DND-41 (cell line): ENCODE data around the gene ZC3H6.
"Not testable (repeated sequence)": the region's sequence is repeated elsewhere in the genome, so short reads cannot be mapped to it uniquely, and the experiment has no call there.

Experiments used
- ATAC-seq: fragments of 200-7000 bp; cut with Tn5 transposase; 3 replicates; pipeline ENCODE4 v1.9.1; 2021; ENCODE audit warnings: low read depth; ENCODE audit not compliant: insufficient read depth
- DNase-seq: peaks from one replicate; pipeline ENCODE4 v3.0.0-alpha.2; 2020
- H2AFZ ChIP-seq: 2 replicates; pipeline ENCODE4 v1.6.0; 2012; ENCODE audit warnings: low read depth, low read length
- H3K27ac ChIP-seq: 2 replicates; pipeline ENCODE4 v1.5.1; 2012; ENCODE audit warnings: low read length, inconsistent platforms
- H3K27me3 ChIP-seq: fragments of 200-600 bp; sonication (generic); 2 replicates; pipeline ENCODE4 v1.6.0; 2012; ENCODE audit warnings: low read length, mild to moderate bottlenecking, inconsistent platforms; ENCODE audit not compliant: insufficient read depth, poor library complexity
- H3K36me3 ChIP-seq: 2 replicates; pipeline ENCODE4 v1.5.1; 2012; ENCODE audit warnings: low read length, inconsistent platforms; ENCODE audit not compliant: insufficient read depth
- H3K4me1 ChIP-seq: 2 replicates; pipeline ENCODE4 v1.5.1; 2012; ENCODE audit warnings: mild to moderate bottlenecking, low read length; ENCODE audit not compliant: insufficient read depth
- H3K4me2 ChIP-seq: 2 replicates; pipeline ENCODE4 v1.6.0; 2012; ENCODE audit warnings: mild to moderate bottlenecking, moderate library complexity, low read length, inconsistent platforms; ENCODE audit not compliant: insufficient read depth
- H3K4me3 ChIP-seq, 2 experiments: fragments of 200-600 bp in 1 of 2; shearing (Covaris generic) in 1 of 2; 2 replicates each; pipeline ENCODE4 v1.5.1; 2012 to 2016; ENCODE audit warnings: inconsistent platforms in 2 of 2, low read length in 2 of 2, mild to moderate bottlenecking in 2 of 2, low read depth in 1 of 2, moderate library complexity in 1 of 2
- H3K79me2 ChIP-seq: 2 replicates; pipeline ENCODE4 v1.6.0; 2012; ENCODE audit warnings: low read length, inconsistent platforms; ENCODE audit not compliant: insufficient read depth
- H3K9ac ChIP-seq: 2 replicates; pipeline ENCODE4 v1.6.0; 2012; ENCODE audit warnings: low read depth, mild to moderate bottlenecking, inconsistent platforms, low read length, moderate library complexity
- H3K9me3 ChIP-seq: 2 replicates; pipeline ENCODE4 v1.5.1; 2012; ENCODE audit warnings: low read length, moderate library complexity, mild to moderate bottlenecking, inconsistent platforms; ENCODE audit not compliant: insufficient read depth, severe bottlenecking
- H4K20me1 ChIP-seq: 2 replicates; pipeline ENCODE4 v1.6.0; 2012; ENCODE audit warnings: low read length; ENCODE audit not compliant: insufficient read depth
- EZH2 ChIP-seq: IDR thresholded peaks from 3 replicates; pipeline ENCODE4 v1.6.1; 2012; ENCODE audit warnings: borderline replicate concordance, low read depth, mild to moderate bottlenecking, moderate library complexity, low read length, inconsistent platforms; ENCODE audit not compliant: severe bottlenecking
- TF ChIP-seq, protein P1 (sequence below): IDR thresholded peaks from 2 replicates; pipeline ENCODE4 v1.5.1; 2012; ENCODE audit warnings: borderline replicate concordance, low read length, moderate library complexity, mild to moderate bottlenecking; ENCODE audit not compliant: poor library complexity, severe bottlenecking; ENCODE audit errors: extremely low read depth

The ZC3H6 gene

GRCh38 chr2:112275887-112276773, 733 bp downstream of the ZC3H6 start:
- peak; percentile 86 for DNase-seq
- H3K9ac ChIP-seq, result peak overlapping the region; percentile 100
- TF ChIP-seq EZH2, result no peak
- TF ChIP-seq, protein P1, sequence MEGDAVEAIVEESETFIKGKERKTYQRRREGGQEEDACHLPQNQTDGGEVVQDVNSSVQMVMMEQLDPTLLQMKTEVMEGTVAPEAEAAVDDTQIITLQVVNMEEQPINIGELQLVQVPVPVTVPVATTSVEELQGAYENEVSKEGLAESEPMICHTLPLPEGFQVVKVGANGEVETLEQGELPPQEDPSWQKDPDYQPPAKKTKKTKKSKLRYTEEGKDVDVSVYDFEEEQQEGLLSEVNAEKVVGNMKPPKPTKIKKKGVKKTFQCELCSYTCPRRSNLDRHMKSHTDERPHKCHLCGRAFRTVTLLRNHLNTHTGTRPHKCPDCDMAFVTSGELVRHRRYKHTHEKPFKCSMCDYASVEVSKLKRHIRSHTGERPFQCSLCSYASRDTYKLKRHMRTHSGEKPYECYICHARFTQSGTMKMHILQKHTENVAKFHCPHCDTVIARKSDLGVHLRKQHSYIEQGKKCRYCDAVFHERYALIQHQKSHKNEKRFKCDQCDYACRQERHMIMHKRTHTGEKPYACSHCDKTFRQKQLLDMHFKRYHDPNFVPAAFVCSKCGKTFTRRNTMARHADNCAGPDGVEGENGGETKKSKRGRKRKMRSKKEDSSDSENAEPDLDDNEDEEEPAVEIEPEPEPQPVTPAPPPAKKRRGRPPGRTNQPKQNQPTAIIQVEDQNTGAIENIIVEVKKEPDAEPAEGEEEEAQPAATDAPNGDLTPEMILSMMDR, result no peak
- H3K9me3 ChIP-seq, result no peaks in the 10 kb centered on the region
- H3K79me2 ChIP-seq, result peaks cover 14% of the 10 kb centered on the region
- ATAC-seq, result peak; percentile 74
- peaks cover 31% of the 10 kb centered on the region for H3K4me1 ChIP-seq
- H3K36me3 ChIP-seq, result no peaks in the 10 kb centered on the region; the same call in 1 of the 2 replicates
- peak overlapping the region; percentile 97 for H3K27ac ChIP-seq
- peak overlapping the region; percentile 89 for H3K4me2 ChIP-seq
- peak overlapping the region; percentile 67 to 96 for H3K4me3 ChIP-seq
- H4K20me1 ChIP-seq, result no peaks in the 10 kb centered on the region
- no peaks in the 10 kb centered on the region for H3K27me3 ChIP-seq
- peak overlapping the region; percentile 87 for H2AFZ ChIP-seq

- Histone ChIP-seq H3K79me2 (peaks cover 14% of the 10 kb centered on the region), H3K4me3 (peak overlapping the region in 1 of 2 experiments; percentile 67; a peak in 1 of 4 replicates), H3K9ac (peak overlapping the region; percentile 100), H3K9me3 (no peaks in the 10 kb centered on the region), H3K36me3 (no peaks in the 10 kb centered on the region; the same call in 1 of the 2 replicates), H3K4me2 (peak overlapping the region; percentile 89), H3K27ac (no peak overlapping the region), H4K20me1 (no peaks in the 10 kb centered on the region), H2AFZ (peak overlapping the region; percentile 87; the same call in 1 of the 2 replicates), H3K27me3 (no peaks in the 10 kb centered on the region), H3K4me1 (peaks cover 31% of the 10 kb centered on the region)
- no peak for ATAC-seq
- DNase-seq, result no peak
- no peak for TF ChIP-seq EZH2
- TF ChIP-seq, protein P1, result no peak
These were observed 1.6 kb downstream of the ZC3H6 start for GRCh38 chr2:112276954-112277353.

DNA sequence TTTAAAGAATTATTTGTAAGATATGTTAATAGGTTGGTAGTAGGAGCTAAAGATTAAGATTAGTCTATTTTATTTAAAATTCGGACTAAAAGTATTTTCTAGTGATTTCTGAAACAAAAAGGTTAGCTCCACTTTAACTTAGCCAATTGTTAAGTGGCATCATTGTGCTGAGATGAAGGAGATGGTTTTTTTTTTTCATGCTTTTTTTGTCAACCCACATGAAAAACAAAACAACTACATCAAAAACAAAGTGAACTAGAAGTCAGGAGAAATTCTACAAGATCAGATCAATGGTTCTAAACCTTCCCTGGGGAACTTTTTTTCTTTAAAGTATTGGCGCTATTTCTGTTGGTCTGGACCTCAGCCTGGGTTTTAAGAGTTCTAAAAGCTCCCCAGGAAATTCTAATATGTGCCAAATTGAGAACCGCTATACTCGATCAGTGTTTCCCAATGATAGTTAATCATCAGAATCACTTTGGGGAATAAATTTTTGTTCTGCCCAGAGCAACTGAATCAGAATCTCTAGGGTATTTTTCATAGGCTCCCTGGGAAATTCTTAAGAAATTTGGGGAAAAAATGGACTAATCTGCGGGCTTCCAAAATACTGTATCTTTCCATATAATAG, 2.3 kb downstream of the ZC3H6 start:
- Histone ChIP-seq H3K9me3 (no peaks in the 10 kb centered on the region), H3K79me2 (peaks cover 14% of the 10 kb centered on the region), H3K4me1 (peaks cover 31% of the 10 kb centered on the region), H2AFZ (no peak overlapping the region), H4K20me1 (no peaks in the 10 kb centered on the region), H3K27ac (no peak overlapping the region), H3K4me3 (no peak overlapping the region), H3K27me3 (no peaks in the 10 kb centered on the region), H3K4me2 (no peak overlapping the region), H3K36me3 (no peaks in the 10 kb centered on the region; the same call in 1 of the 2 replicates), H3K9ac (0 out of 2 replicates have a peak overlapping the region, but pooled peaks have one; percentile 100)
- no peak for DNase-seq
- no peak for ATAC-seq
- TF ChIP-seq, protein P1, result no peak
- TF ChIP-seq EZH2, result no peak

- H3K36me3 ChIP-seq, H3K27me3 ChIP-seq, H3K4me1 ChIP-seq, H4K20me1 ChIP-seq, H3K79me2 ChIP-seq, H3K4me2 ChIP-seq, H3K9ac ChIP-seq, H2AFZ ChIP-seq, H3K27ac ChIP-seq, DNase-seq, ATAC-seq, H3K4me3 ChIP-seq, H3K9me3 ChIP-seq: not testable (repeated sequence)
These were observed 6.7 kb downstream of the ZC3H6 start for GRCh38 chr2:112282066-112282465.

DNA sequence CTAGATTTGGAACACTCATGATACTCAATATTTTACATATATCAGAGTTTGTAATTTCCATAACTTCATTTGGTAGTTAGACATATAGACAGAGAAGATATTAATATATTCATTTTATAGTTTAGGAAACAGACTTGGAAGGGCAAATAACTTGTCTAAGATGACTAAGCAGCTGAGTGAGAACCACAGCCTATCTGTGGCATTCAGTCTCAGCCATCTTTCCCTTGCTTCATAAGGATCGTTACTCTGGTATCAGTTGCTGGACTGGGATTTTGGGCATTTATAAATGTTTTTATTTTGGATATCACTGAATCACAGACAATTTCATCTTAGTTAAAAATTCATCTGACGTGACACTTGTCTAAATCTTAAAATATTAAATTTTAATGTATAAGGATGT, 8.1 kb downstream of the ZC3H6 start:
- not testable (repeated sequence) for H3K4me1 ChIP-seq, ATAC-seq, H3K9me3 ChIP-seq, DNase-seq, H3K4me3 ChIP-seq, H3K4me2 ChIP-seq, H2AFZ ChIP-seq, H3K9ac ChIP-seq, H3K36me3 ChIP-seq, H3K27me3 ChIP-seq, H3K79me2 ChIP-seq, H3K27ac ChIP-seq, H4K20me1 ChIP-seq
